Mesenchymal stem cell (in vitro differentiated cells and primary cell): ENCODE measurements around the gene KCNK2.

Source experiments
- DNase-seq: peaks from one replicate; pipeline ENCODE4 v3.0.0-alpha.2; 2013
- H2AFZ ChIP-seq: one replicate; pipeline ENCODE4 v1.6.1; 2013; ENCODE audit warnings: low read depth, mild to moderate bottlenecking, control low read depth, inconsistent platforms, low read length, moderate library complexity
- H2AK5ac ChIP-seq: 2 replicates; pipeline ENCODE4 v1.6.1; 2013; ENCODE audit warnings: low read length, moderate library complexity, mild to moderate bottlenecking, inconsistent platforms; ENCODE audit not compliant: severe bottlenecking
- H2BK120ac ChIP-seq: one replicate; pipeline ENCODE4 v1.6.1; 2013; ENCODE audit warnings: low read depth, mild to moderate bottlenecking, inconsistent platforms, low read length, moderate library complexity
- H2BK12ac ChIP-seq, 2 experiments: one replicate each; pipeline ENCODE4 v1.6.1; 2013; ENCODE audit warnings: inconsistent platforms in 2 of 2, low read length in 2 of 2, mild to moderate bottlenecking in 2 of 2, moderate library complexity in 2 of 2, control low read depth in 1 of 2
- H2BK15ac ChIP-seq: one replicate; pipeline ENCODE4 v1.6.1; 2013; ENCODE audit warnings: mild to moderate bottlenecking, low read depth, inconsistent platforms; ENCODE audit not compliant: poor library complexity, severe bottlenecking
- H2BK5ac ChIP-seq: 2 replicates; pipeline ENCODE4 v1.6.1; 2013; ENCODE audit warnings: low read depth, mild to moderate bottlenecking, low read length, control low read depth, inconsistent platforms; ENCODE audit not compliant: poor library complexity, severe bottlenecking
- H3K14ac ChIP-seq, 2 experiments: one replicate each; pipeline ENCODE4 v1.6.1; 2013; ENCODE audit warnings: inconsistent platforms in 2 of 2, low read length in 2 of 2, control low read depth in 1 of 2, mild to moderate bottlenecking in 1 of 2, moderate library complexity in 1 of 2
- H3K18ac ChIP-seq, 2 experiments: one replicate each; pipeline ENCODE4 v1.6.1; 2013; ENCODE audit warnings: inconsistent platforms in 2 of 2, low read length in 2 of 2, control low read depth in 1 of 2, low read depth in 1 of 2, mild to moderate bottlenecking in 1 of 2
- H3K23ac ChIP-seq, 2 experiments: one replicate each; pipeline ENCODE4 v1.6.1; 2013; ENCODE audit warnings: inconsistent platforms in 2 of 2, low read length in 2 of 2, mild to moderate bottlenecking in 2 of 2, moderate library complexity in 2 of 2, control low read depth in 1 of 2
- H3K27ac ChIP-seq: 2 replicates; pipeline ENCODE4 v1.5.1; 2013; ENCODE audit warnings: mild to moderate bottlenecking, moderate library complexity, low read length, control low read depth, inconsistent platforms; ENCODE audit not compliant: poor library complexity, severe bottlenecking
- H3K27me3 ChIP-seq, 2 experiments: 2 replicates each; pipeline versions ENCODE4 v1.6.1 to v1.7.0; 2013; ENCODE audit warnings: low read length in 2 of 2, mild to moderate bottlenecking in 2 of 2, moderate library complexity in 2 of 2, control low read depth in 1 of 2, inconsistent platforms in 1 of 2; ENCODE audit not compliant: control insufficient read depth in 1 of 2, insufficient read depth in 1 of 2
- H3K36me3 ChIP-seq, 2 experiments: 2 replicates each; pipeline versions ENCODE4 v1.6.1 to v1.7.0; 2013; ENCODE audit warnings: low read length in 2 of 2, control low read depth in 1 of 2, inconsistent platforms in 1 of 2, low read depth in 1 of 2, mild to moderate bottlenecking in 1 of 2; ENCODE audit not compliant: insufficient read depth in 2 of 2, control insufficient read depth in 1 of 2
- H3K4ac ChIP-seq, 2 experiments: one replicate each; pipeline ENCODE4 v1.6.1; 2013; ENCODE audit warnings: inconsistent platforms in 2 of 2, low read length in 2 of 2, mild to moderate bottlenecking in 2 of 2, moderate library complexity in 2 of 2, control low read depth in 1 of 2, low read depth in 1 of 2
- H3K4me1 ChIP-seq: 2 replicates; pipeline ENCODE4 v1.6.1; 2013; ENCODE audit warnings: low read depth, low read length, control low read depth; ENCODE audit not compliant: control insufficient read depth, insufficient read depth
- H3K4me2 ChIP-seq: 2 replicates; pipeline ENCODE4 v1.6.1; 2013; ENCODE audit warnings: low read length, mild to moderate bottlenecking, inconsistent platforms; ENCODE audit not compliant: poor library complexity, severe bottlenecking
- H3K4me3 ChIP-seq, 2 experiments: 2 replicates each; pipeline versions ENCODE4 v1.5.1 to v1.7.0; 2013; ENCODE audit warnings: low read length in 2 of 2, mild to moderate bottlenecking in 2 of 2, control low read depth in 1 of 2, low read depth in 1 of 2; ENCODE audit not compliant: insufficient read depth in 1 of 2
- H3K79me1 ChIP-seq: replicated peaks from 2 replicates; pipeline ENCODE4 v1.6.1; 2013; ENCODE audit warnings: mild to moderate bottlenecking, control low read depth, low read length, inconsistent platforms; ENCODE audit not compliant: poor library complexity, severe bottlenecking
- H3K9ac ChIP-seq: 2 replicates; pipeline ENCODE4 v1.7.0; 2013; ENCODE audit warnings: mild to moderate bottlenecking, low read length, moderate library complexity
- H3K9me3 ChIP-seq: 2 replicates; pipeline ENCODE4 v1.7.0; 2013; ENCODE audit warnings: mild to moderate bottlenecking, low read length; ENCODE audit not compliant: control insufficient read depth
- H4K8ac ChIP-seq: one replicate; pipeline ENCODE4 v1.6.1; 2013; ENCODE audit warnings: inconsistent platforms, mild to moderate bottlenecking, low read length, moderate library complexity
- H4K91ac ChIP-seq: one replicate; pipeline ENCODE4 v1.6.1; 2013; ENCODE audit warnings: mild to moderate bottlenecking, low read length, inconsistent platforms
- WGBS: methylation state at CpG from one replicate; pipeline ENCODE4 v1.1.7; 2013; ENCODE audit warnings: mixed read lengths; 5-methylcytosine and 5-hydroxymethylcytosine counted together

The KCNK2 gene

DNA sequence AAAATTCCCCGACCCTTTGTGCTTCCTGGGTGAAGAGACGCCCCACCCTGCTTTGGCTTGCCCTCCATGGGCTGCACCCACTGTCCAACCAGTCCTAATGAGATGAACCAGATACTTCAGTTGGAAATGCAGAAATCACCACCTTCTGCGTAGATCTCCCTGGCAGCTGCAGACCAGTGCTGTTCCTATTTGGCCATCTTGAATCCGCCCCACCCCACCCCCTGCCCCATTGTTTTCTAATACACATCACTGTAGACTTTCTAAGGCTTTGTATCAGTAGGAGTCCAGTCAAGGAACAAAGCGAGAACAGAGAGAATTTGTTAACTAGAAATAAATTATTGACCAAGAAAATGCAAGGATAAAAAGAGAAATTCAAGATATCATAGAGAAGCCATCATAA, 178.2 kb downstream of the KCNK2 start:
- H3K9me3 ChIP-seq = no peaks in the 10 kb centered on the region
- DNase-seq = no peak
- H2AFZ ChIP-seq = no peak overlapping the region
- no peak overlapping the region for H3K23ac ChIP-seq
- H3K4ac ChIP-seq = no peak overlapping the region
- no peak overlapping the region for H3K4me3 ChIP-seq
- H2BK5ac ChIP-seq = no peak overlapping the region
- peak overlapping the region; percentile 41 for H4K91ac ChIP-seq
- no peak overlapping the region for H3K4me2 ChIP-seq
- H3K9ac ChIP-seq = no peak overlapping the region
- H3K27ac ChIP-seq = no peak overlapping the region
- H3K14ac ChIP-seq = no peak overlapping the region
- H2BK120ac ChIP-seq = no peak overlapping the region
- no peaks in the 10 kb centered on the region for H3K79me1 ChIP-seq
- H4K8ac ChIP-seq = no peak overlapping the region
- H3K4me1 ChIP-seq = no peaks in the 10 kb centered on the region
- 96% methylated on average over 4 of the region's 5 CpGs for WGBS
- H3K27me3 ChIP-seq = no peaks in the 10 kb centered on the region
- H2AK5ac ChIP-seq = no peak overlapping the region
- no peak overlapping the region for H2BK12ac ChIP-seq
- H3K18ac ChIP-seq = no peak overlapping the region
- no peak overlapping the region for H2BK15ac ChIP-seq
- H3K36me3 ChIP-seq = no peaks in the 10 kb centered on the region

DNA sequence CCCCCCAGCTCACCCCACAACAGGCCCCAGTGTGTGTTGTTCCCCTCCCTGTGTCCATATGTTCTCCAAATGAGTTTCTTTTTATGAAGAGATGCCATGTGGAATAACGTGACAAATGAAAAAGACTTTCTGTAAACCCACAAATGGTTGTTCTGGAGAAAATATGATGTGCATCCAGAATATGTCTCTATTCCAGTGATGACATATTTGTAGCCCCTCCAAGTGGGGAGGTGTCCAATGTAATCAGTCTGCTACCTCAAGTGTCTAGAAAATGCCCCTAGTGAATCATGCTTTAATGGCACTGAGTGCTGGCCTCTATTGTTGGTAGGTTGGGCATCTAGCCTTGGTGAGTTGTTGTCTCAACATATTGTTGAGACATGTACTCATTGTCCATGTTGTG, 179.6 kb downstream of the KCNK2 start:
- Histone ChIP-seq H3K27me3 (no peaks in the 10 kb centered on the region), H4K8ac (no peak overlapping the region), H3K9ac (no peak overlapping the region), H3K4me1 (no peaks in the 10 kb centered on the region), H2AFZ (no peak overlapping the region), H2BK15ac (no peak overlapping the region), H3K23ac (no peak overlapping the region), H3K4ac (no peak overlapping the region), H3K9me3 (no peaks in the 10 kb centered on the region), H2AK5ac (no peak overlapping the region), H3K36me3 (no peaks in the 10 kb centered on the region), H3K79me1 (no peaks in the 10 kb centered on the region), H2BK12ac (no peak overlapping the region), H2BK5ac (no peak overlapping the region), H2BK120ac (no peak overlapping the region), H3K27ac (no peak overlapping the region), H3K4me2 (no peak overlapping the region), H3K4me3 (no peak overlapping the region), H3K18ac (no peak overlapping the region), H4K91ac (no peak overlapping the region), H3K14ac (no peak overlapping the region)
- WGBS = 100% methylated on average over 1 of the region's 1 CpG
- no peak for DNase-seq

DNA sequence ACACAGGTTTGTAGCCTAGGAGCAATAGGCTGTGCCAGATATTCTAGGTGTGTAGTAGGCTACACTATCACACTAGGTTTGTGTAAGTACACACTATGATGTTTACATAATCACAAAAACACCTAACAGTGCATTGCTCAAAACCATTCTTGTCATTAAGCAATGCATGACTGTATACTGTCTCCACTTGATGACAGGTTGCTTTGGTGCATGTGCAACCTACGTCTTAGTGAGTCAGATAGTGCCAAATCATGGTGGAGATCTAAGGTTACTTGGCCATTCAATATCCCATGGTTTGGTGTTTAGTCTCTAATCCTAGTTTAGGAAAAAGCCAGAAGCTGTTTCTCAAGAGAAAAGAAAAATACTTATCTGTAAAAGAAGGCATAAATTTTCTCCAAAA, 181.1 kb downstream of the KCNK2 start:
- Histone ChIP-seq H2AFZ (no peak overlapping the region), H3K4me2 (no peak overlapping the region), H3K4me1 (no peaks in the 10 kb centered on the region), H3K4ac (no peak overlapping the region), H3K27me3 (no peaks in the 10 kb centered on the region), H3K79me1 (no peaks in the 10 kb centered on the region), H3K14ac (no peak overlapping the region), H3K23ac (no peak overlapping the region), H3K27ac (no peak overlapping the region), H3K36me3 (no peaks in the 10 kb centered on the region), H3K18ac (no peak overlapping the region), H2AK5ac (no peak overlapping the region), H2BK15ac (no peak overlapping the region), H3K9me3 (no peaks in the 10 kb centered on the region), H2BK12ac (no peak overlapping the region), H4K8ac (no peak overlapping the region), H2BK120ac (no peak overlapping the region), H4K91ac (no peak overlapping the region), H2BK5ac (no peak overlapping the region), H3K9ac (no peak overlapping the region), H3K4me3 (no peak overlapping the region)
- WGBS = 88% methylated on average over 1 of the region's 1 CpG
- DNase-seq = no peak

DNA sequence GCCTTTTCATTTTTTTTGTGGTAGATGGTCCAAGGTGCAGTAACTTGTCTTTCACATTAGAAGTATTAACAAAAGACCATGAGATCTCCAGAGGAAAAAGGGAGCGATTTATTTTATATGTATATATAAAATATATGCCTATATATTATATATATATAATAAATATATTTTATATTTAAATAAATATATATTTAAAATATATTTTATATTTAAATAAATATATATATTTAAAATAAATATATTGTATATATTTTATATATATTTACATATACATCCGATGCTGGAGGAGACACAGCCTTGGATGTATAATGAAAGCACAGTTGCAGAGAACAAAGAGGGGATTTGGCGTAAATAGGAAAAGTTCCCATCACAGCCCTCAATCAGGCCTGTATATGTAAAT, 182.1 kb downstream of the KCNK2 start:
- Histone ChIP-seq H3K79me1 (no peaks in the 10 kb centered on the region), H3K4me1 (no peaks in the 10 kb centered on the region), H4K8ac (no peak overlapping the region), H2AK5ac (no peak overlapping the region), H3K4me2 (no peak overlapping the region), H3K18ac (no peak overlapping the region), H3K14ac (no peak overlapping the region), H3K36me3 (no peaks in the 10 kb centered on the region), H2AFZ (no peak overlapping the region), H2BK12ac (no peak overlapping the region), H3K9ac (no peak overlapping the region), H2BK120ac (no peak overlapping the region), H3K23ac (no peak overlapping the region), H3K9me3 (no peaks in the 10 kb centered on the region), H3K27ac (no peak overlapping the region), H4K91ac (no peak overlapping the region), H3K27me3 (no peaks in the 10 kb centered on the region), H3K4ac (no peak overlapping the region), H2BK5ac (no peak overlapping the region), H3K4me3 (no peak overlapping the region), H2BK15ac (no peak overlapping the region)
- DNase-seq = no peak
- no CpG with 5 or more reads among the region's 3 CpGs for WGBS
